HL-60/S4 treated with phorbol 12-myristate 13-acetate at 8.2 ng/mL for 4 days and 3 days (cell line): ENCODE measurements around the gene DDX51.

Experiments
- in situ Hi-C: fragments of 300-500 bp; cut with MboI; formaldehyde crosslinking; loops from 2 replicates; pipeline ENCODE4 v1.15.0; 2022; ENCODE audit warnings: low sequenced_read_pairs

The DDX51 gene

GRCh38 chr12:132167611-132168310, 23.6 kb upstream of the DDX51 start:
- in situ Hi-C loops, result no loop called here

- in situ Hi-C loops, result no loop called here
Measured at GRCh38 chr12:132166801-132167591, 22.9 kb upstream of the DDX51 start.

- in situ Hi-C loops, result no loop called here
Measured at GRCh38 chr12:132166093-132166492, 22.0 kb upstream of the DDX51 start.

GRCh38 chr12:132165584-132165983, 21.5 kb upstream of the DDX51 start:
- in situ Hi-C loops, result no loop called here

- in situ Hi-C loops, result no loop called here
Measured at GRCh38 chr12:132164426-132164825, 20.3 kb upstream of the DDX51 start.

GRCh38 chr12:132163911-132164288, 19.8 kb upstream of the DDX51 start:
- in situ Hi-C loops, result no loop called here

- in situ Hi-C loops, result no loop called here
Measured at GRCh38 chr12:132163041-132163910, 19.2 kb upstream of the DDX51 start.

- in situ Hi-C loops, result no loop called here
Measured at GRCh38 chr12:132162508-132163031, 18.5 kb upstream of the DDX51 start.

GRCh38 chr12:132161796-132162507, 17.8 kb upstream of the DDX51 start:
- in situ Hi-C loops, result no loop called here

- in situ Hi-C loops, result no loop called here
Measured at GRCh38 chr12:132161036-132161781, 17.1 kb upstream of the DDX51 start.

- in situ Hi-C loops, result no loop called here
Measured at GRCh38 chr12:132160601-132161035, 16.5 kb upstream of the DDX51 start.

- in situ Hi-C loops, result no loop called here
Measured at GRCh38 chr12:132160016-132160415, 15.9 kb upstream of the DDX51 start.

GRCh38 chr12:132159555-132160003, 15.5 kb upstream of the DDX51 start:
- in situ Hi-C loops, result no loop called here

GRCh38 chr12:132158677-132159554, 14.8 kb upstream of the DDX51 start:
- in situ Hi-C loops, result no loop called here

GRCh38 chr12:132157733-132158409, 13.8 kb upstream of the DDX51 start:
- in situ Hi-C loops, result no loop called here

- in situ Hi-C loops, result no loop called here
Measured at GRCh38 chr12:132156573-132157325, 12.6 kb upstream of the DDX51 start.

GRCh38 chr12:132155771-132156572, 11.9 kb upstream of the DDX51 start:
- in situ Hi-C loops, result no loop called here
